ENCODE measurements around the gene POU1F1. TPM values are rescaled to one million over a fixed set of nuclear protein-coding genes. Genes with fewer than 3 reads are reported as not detected.
"Not testable (repeated sequence)": the region's sequence is repeated elsewhere in the genome, so short reads cannot be mapped to it uniquely, and the experiment has no call there.

Gene POU1F1
- total RNA-seq, 1 experiment from 2014 or later = not detected

DNA sequence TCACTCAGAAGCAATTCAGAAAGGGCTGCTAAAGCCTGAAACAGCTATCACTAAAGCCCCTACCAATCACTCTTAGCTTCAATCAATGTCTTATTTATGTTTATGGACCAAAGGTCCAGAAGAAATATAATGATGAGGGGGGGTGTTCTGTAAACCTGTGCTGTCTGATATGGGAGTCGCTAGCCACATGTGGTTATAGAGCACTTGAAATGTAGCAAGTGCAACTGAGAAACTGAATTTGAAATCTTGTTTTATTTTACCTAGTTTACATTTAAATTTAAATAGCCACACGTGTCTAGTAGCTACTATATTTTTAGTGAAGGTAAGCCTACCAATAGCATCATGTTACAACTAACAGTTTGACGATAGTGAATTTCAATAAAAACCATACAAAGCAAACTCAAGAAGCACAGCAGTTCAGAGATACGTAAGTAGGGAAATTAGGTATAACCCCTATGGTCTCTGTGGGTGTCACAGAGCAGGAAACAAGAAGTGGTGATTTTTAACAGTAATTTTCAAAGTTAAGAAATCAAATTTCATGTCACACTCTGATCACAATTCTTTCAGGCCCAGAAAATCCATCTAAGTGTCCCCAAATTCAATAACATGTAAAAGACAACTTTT, 3.6 kb downstream of the POU1F1 start:
- no peak for DNase-seq
- Histone ChIP-seq H3K27me3 (no peaks in the 10 kb centered on the region), H3K4me3 (no peak overlapping the region), H3K27ac (no peak overlapping the region), H3K4me1 (no peaks in the 10 kb centered on the region; the same call in 1 of the 2 replicates), H3K36me3 (no peaks in the 10 kb centered on the region), H3K9me3 (replicated peaks) (no peaks in the 10 kb centered on the region)

DNA sequence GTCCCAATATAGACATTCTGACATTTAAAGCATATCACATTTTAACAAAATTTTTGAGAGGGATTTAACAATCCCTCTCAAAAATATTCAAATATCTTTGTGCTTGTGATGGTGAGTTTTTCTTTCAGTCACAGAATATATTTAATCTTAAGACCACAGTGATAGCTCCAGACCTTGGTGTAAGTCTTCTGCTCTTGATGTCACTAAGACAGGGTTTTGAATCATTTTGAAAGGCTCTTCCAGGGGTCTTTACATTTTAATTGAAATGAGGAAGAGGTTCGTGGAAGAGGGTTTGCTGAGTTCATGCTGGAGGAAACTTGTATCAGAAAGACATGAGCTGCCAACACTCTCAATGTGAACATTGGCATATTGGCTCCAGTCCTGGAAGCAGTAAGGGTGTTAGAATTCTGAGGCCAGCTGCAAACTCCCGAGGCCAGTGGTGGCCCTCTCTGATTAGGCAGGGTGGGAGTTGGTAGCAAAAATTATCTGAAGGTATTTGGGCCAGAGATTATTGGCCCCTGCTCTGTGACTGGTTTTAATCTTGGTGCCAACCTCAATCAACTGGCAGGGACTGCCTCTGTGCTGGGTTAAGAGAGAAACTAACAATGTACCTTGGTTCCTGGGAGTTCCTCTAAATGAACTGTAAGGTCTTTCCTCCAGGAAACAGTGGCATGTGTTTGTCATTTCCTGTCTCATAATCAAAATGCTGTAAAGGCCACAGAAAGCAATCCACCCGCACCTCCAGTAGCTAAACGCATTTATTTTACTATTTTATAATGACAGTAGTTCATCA, 5.3 kb downstream of the POU1F1 start:
- Histone ChIP-seq H3K27ac (no peak overlapping the region), H3K4me3 (no peak overlapping the region), H3K4me1 (no peaks in the 10 kb centered on the region; the same call in 1 of the 2 replicates)

DNA sequence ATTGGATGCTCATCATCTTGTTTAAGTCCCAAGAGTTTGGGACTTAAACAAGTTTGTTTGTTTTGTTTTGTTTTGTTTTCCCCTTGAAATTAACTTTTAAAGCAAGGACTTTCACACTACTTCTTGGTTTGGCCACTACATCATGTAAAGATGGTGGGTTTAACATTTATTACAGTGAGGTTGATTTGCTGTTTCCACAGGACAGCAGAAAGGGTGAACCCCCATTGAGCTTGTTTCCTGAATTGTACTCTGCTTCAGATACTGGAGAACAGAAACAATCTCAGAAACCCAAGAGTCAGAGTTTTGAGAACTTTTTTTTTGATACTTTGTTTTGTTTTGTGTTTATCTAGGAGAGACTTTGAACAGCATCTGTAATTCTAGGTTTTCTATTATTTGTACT, 6.7 kb downstream of the POU1F1 start:
- no peak overlapping the region for H3K4me3 ChIP-seq
- no peaks in the 10 kb centered on the region; the same call in 1 of the 2 replicates for H3K4me1 ChIP-seq
- no peak overlapping the region for H3K27ac ChIP-seq
- no peak for DNase-seq
- no peaks in the 10 kb centered on the region for H3K27me3 ChIP-seq
- H3K36me3 ChIP-seq = no peaks in the 10 kb centered on the region
- no peaks in the 10 kb centered on the region for H3K9me3 ChIP-seq (replicated peaks)

More for the DNA sequence above, 5.3 kb downstream of the POU1F1 start:
- Histone ChIP-seq H3K36me3 (no peaks in the 10 kb centered on the region), H3K9me3 (replicated peaks) (no peaks in the 10 kb centered on the region), H3K27me3 (no peaks in the 10 kb centered on the region)
- no peak for DNase-seq

DNA sequence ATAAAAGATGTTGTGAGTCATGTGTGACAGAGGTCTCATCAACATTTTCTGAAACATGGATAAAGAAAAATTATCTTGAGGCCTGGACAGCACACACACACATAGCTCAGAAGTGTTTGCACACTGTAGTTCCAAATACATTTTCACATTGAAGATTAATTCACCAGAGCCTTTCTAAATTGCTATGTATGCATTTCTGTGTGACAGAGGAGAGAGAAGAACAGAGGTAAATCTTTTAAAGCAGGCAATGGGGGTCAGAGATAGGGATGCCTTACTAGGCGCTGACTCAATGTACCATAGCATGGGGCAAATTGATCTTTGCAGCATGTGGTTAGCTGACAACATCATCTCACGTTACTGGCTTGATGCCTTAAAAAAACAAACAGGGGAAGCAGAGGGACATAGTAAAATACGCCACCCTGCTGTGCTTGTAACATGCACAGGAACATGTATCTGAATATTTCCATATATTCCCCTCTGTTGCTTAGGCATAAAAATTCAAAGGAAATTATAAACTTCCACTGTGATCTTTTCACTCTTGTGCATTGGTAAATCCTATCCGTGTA, 7.7 kb downstream of the POU1F1 start:
- H3K4me3 ChIP-seq = no peak overlapping the region
- no peaks in the 10 kb centered on the region; the same call in 1 of the 2 replicates for H3K4me1 ChIP-seq
- H3K9me3 ChIP-seq (replicated peaks) = no peaks in the 10 kb centered on the region
- peak; percentile 10 to 45 for DNase-seq
- no peaks in the 10 kb centered on the region for H3K36me3 ChIP-seq
- no peak overlapping the region for H3K27ac ChIP-seq
- H3K27me3 ChIP-seq = no peaks in the 10 kb centered on the region

DNA sequence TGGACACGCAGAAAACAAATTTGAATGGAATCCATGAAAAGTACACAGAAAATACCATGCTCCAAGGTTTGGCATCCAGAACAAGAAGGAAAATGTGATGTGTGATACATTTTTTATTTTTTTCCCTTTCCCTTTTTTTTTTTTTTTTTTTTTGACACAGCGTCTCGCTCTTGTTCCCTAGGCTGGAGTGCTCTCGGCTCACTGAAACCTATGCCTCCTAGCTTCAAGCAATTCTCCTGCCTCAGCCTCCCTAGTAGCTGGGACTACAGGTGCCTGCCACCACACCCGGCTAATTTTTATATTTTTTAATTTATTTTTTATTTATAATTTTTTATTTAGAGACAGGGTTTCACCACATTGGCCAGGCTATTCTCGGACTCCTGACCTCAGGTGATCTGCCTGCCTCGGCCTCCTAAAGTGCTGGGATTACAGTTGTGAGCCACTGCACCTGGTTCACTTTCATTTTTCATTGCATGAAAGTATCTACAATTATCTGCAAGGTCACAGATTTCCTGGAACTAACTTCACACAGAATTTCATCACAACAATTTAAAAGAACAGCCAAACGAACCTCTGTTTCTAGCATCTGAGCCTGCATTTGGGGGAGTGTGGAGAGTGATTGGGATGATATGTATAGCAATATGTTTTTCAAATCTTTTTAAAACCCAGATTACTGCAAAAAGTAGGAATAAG, 8.3 kb downstream of the POU1F1 start:
- H3K4me3 ChIP-seq = no peak overlapping the region
- no peak for DNase-seq
- H3K27ac ChIP-seq = no peak overlapping the region
- H3K36me3 ChIP-seq = no peaks in the 10 kb centered on the region
- no peaks in the 10 kb centered on the region for H3K9me3 ChIP-seq (replicated peaks)
- no peaks in the 10 kb centered on the region for H3K27me3 ChIP-seq
- H3K4me1 ChIP-seq = no peaks in the 10 kb centered on the region; the same call in 1 of the 2 replicates

DNA sequence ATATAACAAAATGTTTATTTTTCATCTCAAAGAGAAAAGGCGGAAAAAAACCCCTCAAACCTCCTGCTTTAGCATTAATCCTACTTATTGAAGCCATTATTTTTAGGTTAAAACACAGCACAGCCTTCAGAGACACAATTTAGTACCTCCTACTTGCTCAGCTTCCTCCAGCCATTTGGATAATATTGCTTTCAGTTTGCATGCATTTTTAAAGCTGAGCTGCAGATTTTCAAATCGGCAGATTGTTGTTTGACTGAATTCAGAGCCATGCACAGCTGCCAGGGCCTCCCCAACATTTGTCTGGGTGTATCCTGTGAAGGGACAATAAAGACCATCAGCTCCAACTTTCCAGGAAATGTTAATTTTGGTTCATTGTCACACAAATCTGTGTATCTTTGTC, 14.5 kb downstream of the POU1F1 start:
- no peak for DNase-seq
- H3K4me1 ChIP-seq = no peaks in the 10 kb centered on the region
- no peaks in the 10 kb centered on the region for H3K36me3 ChIP-seq
- H3K27ac ChIP-seq = no peak overlapping the region
- H3K9me3 ChIP-seq (replicated peaks) = no peaks in the 10 kb centered on the region
- no peaks in the 10 kb centered on the region for H3K27me3 ChIP-seq
- H3K4me3 ChIP-seq = no peak overlapping the region

DNA sequence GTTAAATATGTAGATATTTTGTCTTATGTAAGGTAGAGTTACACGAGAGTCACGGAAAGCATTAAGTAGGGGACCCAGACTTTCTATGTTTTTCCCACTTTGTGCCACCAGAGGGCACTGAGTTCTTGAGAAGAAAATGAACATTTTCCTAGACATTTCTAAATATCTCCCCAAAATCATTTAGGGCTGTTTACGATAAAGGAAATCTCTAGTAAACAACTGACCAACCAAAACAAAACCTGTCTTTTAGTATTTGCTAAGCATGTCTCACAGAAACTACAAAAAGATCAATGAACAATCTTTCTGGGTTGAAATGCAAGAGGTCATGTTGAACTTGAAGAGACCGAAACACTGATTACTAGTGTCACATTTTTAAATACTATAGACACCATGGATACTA, 16.1 kb downstream of the POU1F1 start:
- no peak overlapping the region for H3K27ac ChIP-seq
- peak; percentile 37 to 72 for DNase-seq
- no peaks in the 10 kb centered on the region for H3K27me3 ChIP-seq
- no peaks in the 10 kb centered on the region for H3K4me1 ChIP-seq
- no peaks in the 10 kb centered on the region for H3K9me3 ChIP-seq (replicated peaks)
- H3K36me3 ChIP-seq = no peaks in the 10 kb centered on the region; the same call in 1 of the 2 replicates
- H3K4me3 ChIP-seq = no peak overlapping the region

DNA sequence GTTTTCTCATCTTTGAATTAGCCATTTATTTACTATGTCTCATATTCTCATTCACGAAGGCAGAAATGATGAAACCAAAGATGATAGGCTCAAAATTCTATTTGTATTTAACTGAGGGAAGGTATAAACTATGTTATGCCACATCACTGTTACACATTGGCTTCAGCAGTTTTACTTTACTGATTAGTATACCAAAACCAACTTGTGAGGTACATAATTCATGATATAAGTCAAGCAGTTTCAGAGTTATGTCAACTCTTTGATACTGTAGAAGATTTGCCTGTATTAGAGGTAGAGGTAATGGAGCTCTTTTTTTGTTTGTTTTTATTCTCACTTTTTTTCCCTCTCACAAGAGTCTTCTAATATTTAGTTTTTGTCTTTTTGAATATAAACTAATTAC, 26.4 kb downstream of the POU1F1 start:
- H3K9me3 ChIP-seq (replicated peaks) = no peaks in the 10 kb centered on the region
- no peaks in the 10 kb centered on the region for H3K27me3 ChIP-seq
- H3K4me1 ChIP-seq = no peaks in the 10 kb centered on the region
- H3K36me3 ChIP-seq = peaks cover 31% of the 10 kb centered on the region
- DNase-seq = no peak
- no peak overlapping the region for H3K4me3 ChIP-seq
- H3K27ac ChIP-seq = no peak overlapping the region

DNA sequence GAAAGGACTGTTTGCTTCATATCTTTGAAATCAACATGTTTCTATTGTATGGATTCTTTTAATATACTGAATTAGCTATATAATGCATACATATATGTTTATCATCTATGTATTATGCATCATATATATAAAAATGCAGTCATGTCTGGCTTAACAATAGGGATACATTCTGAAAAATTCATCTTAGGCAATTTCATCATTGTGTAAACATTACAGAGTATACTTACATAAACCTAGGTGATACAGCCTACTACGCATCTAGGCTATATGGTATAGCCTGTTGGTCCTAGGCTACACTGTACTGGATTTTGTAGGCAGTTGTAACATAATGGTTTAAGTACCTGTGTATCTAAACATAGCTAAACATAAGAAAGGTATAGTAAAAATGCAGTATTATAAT, 27.6 kb downstream of the POU1F1 start:
- no peak for DNase-seq
- peaks cover 24% of the 10 kb centered on the region for H3K36me3 ChIP-seq
- H3K27ac ChIP-seq = no peak overlapping the region
- no peaks in the 10 kb centered on the region for H3K4me1 ChIP-seq
- no peaks in the 10 kb centered on the region for H3K27me3 ChIP-seq
- H3K4me3 ChIP-seq = no peak overlapping the region
- H3K9me3 ChIP-seq (replicated peaks) = no peaks in the 10 kb centered on the region

DNA sequence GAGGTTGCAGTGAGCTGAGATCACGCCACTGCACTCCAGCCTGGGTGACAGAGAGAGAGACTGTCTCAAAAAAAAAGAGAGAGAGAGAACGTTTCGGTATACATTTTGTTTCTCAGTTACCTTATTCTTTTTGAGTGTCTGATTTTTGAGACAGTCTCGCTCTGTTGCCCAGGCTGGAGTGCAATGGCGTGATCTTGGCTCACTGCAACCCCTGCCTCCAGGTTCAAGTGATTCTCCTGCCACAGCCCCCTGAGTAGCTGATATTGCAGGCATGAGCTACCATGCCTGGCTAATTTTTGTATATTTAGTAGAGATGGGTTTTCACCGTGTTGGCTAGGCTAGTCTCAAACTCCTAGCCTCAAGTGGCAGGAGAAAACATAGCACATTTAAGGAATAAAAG, 28.2 kb downstream of the POU1F1 start:
- not testable (repeated sequence) for H3K4me1 ChIP-seq; H3K27ac ChIP-seq; DNase-seq; H3K27me3 ChIP-seq; H3K4me3 ChIP-seq; H3K9me3 ChIP-seq (replicated peaks)
- peaks cover 20% of the 10 kb centered on the region for H3K36me3 ChIP-seq

DNA sequence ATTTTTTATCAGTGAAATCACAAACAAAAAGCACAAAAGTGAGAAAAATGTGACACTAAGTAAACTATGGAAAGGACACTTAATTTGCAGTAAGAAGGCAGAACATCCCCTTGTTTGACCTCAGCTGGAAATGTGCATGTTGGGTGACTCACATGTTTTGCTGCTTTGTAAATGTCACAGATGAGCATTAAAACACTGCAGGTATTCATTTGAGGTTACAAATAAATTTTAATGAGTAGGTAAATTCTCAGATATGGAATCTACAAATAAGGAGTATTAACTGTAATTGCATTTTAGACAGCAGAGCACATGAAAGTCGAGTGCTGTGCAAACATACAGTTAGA, 29.0 kb downstream of the POU1F1 start:
- Histone ChIP-seq H3K36me3 (peaks cover 16% of the 10 kb centered on the region; the same call in 1 of the 2 replicates), H3K27me3 (no peaks in the 10 kb centered on the region), H3K9me3 (replicated peaks) (no peaks in the 10 kb centered on the region), H3K27ac (no peak overlapping the region), H3K4me1 (no peaks in the 10 kb centered on the region), H3K4me3 (no peak overlapping the region)
- no peak for DNase-seq

DNA sequence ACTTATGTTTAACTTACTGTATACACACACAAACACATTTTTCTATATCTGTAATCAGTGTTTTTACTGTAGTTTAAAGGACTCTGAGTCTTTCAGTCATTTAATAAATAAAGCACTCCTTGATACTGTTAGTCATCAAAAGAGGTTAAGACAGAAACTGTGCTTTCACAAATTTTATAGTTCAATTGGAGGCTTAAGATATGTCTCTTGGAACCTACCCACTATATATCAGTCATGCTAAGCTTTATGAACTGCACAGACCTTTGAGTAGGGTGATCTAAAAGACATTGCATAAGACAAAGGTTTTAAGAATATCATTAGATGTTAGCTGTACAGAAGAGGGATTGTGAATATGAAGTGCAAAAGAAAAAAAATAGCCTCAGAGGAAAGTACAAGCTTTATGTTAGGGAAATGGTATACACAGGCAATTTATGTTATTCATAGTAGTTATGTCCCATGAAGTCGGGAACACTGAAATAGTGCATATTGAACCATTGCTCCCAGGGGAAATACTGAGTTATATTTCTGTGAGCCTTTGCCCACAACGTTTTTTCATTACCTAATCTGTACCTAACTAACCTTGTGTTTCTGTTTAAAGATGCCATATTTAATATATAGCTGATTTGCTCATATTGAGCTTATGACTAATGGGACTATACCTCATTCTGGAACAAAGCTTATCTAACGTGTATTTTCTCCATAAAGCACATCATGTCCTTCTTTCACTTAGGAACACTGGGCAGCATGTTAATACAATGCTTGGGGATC, 29.5 kb downstream of the POU1F1 start:
- H3K27me3 ChIP-seq = no peaks in the 10 kb centered on the region
- no peaks in the 10 kb centered on the region for H3K4me1 ChIP-seq
- no peak for DNase-seq

DNA sequence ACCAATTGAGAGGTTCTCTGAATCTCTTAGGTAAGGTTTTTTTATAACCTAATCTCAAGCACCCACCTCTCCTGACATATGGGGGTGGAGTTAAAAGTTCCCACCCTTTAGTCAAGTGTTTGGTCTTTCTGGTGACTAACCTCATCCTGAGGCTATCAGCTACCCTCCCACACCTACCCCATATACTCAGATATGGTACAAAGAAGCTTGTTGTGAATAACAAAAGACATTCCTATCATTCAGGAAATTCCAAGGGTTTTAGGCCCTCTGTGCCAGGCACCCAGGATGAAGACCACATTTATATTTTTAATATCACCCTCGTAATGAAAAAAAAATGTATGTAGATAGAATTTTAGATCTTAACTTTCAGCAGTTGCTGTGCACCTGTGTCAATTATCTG, 40.3 kb downstream of the POU1F1 start:
- H3K27ac ChIP-seq = no peak overlapping the region
- DNase-seq = no peak
- H3K4me1 ChIP-seq = no peaks in the 10 kb centered on the region
- no peak overlapping the region for H3K4me3 ChIP-seq
- peaks cover 8% of the 10 kb centered on the region for H3K36me3 ChIP-seq
- no peaks in the 10 kb centered on the region; the same call in 1 of the 2 replicates for H3K9me3 ChIP-seq (replicated peaks)
- no peaks in the 10 kb centered on the region for H3K27me3 ChIP-seq

More for the DNA sequence above, 29.5 kb downstream of the POU1F1 start:
- H3K4me3 ChIP-seq = no peak overlapping the region
- H3K36me3 ChIP-seq = peaks cover 16% of the 10 kb centered on the region; the same call in 1 of the 2 replicates
- H3K27ac ChIP-seq = no peak overlapping the region
- no peaks in the 10 kb centered on the region for H3K9me3 ChIP-seq (replicated peaks)

DNA sequence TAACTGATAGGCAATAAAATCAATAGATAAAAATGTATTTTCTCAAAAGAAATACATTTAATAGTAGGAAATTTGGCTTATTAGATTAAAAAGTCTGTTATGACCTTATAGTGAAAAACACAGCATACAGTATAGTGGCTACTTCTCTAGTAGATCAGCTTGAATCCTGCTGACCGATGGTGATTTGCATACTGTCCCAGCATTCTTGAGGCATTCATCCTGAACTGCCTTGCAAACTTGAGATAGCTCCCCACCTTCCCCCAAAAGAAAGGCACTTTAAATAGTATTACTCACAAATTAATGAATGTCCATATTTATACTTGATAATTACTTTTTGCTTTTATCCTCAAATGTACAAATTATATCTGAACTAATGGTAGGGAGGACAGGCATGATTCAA, 42.6 kb downstream of the POU1F1 start:
- Histone ChIP-seq H3K27me3 (no peaks in the 10 kb centered on the region), H3K27ac (no peak overlapping the region), H3K36me3 (peaks cover 7% of the 10 kb centered on the region), H3K4me1 (no peaks in the 10 kb centered on the region; the same call in 1 of the 2 replicates), H3K9me3 (replicated peaks) (no peaks in the 10 kb centered on the region; the same call in 1 of the 2 replicates), H3K4me3 (no peak overlapping the region)
- DNase-seq = no peak

All from SJCRH30 (cell line).